HCT116 (cell line): ENCODE results near the gene NAALADL2. TPM values are rescaled to one million over a fixed set of nuclear protein-coding genes. Genes with fewer than 3 reads are reported as not detected.

Experiments used
- ATAC-seq: fragments of 200-7000 bp; cut with Tn5 transposase; 2 replicates; pipeline ENCODE4 v1.9.1; 2020; ENCODE audit warnings: mild to moderate bottlenecking, moderate library complexity
- BruUV-seq: library from RNA; stranded (reverse); fragments of 400-500 nt; replicated peaks from 2 replicates; lab custom pipeline; 2021; lab: Mats Ljungman, UMichigan
- CTCF ChIA-PET: fragments of 300-600 bp; sonication (Branson Sonifier 250); formaldehyde crosslinking; loops from one replicate; lab custom pipeline; 2021; ENCODE audit warnings: antibody characterized with exemption; lab: Charles Lee
- POLR2A ChIA-PET: fragments of 300-600, 350-600 bp; sonication (Branson Sonifier 250); formaldehyde crosslinking; loops from one replicate; lab custom pipeline; 2021; ENCODE audit warnings: antibody characterized with exemption; lab: Charles Lee
- RAD21 ChIA-PET, 2 experiments: fragments of 300-600 bp; sonication (Branson Sonifier 250); formaldehyde crosslinking; loops; one replicate each; lab custom pipeline; 2023; ENCODE audit warnings: low total read pairs in 2 of 2; ENCODE audit not compliant: uncharacterized antibody in 2 of 2, unreplicated experiment in 2 of 2, low non-redundant PET in 1 of 2; lab: Charles Lee
- DNase-seq: peaks from one replicate; pipeline ENCODE4 v3.0.0-alpha.2; 2010; ENCODE audit warnings: low read depth, low spot score
- H2AFZ ChIP-seq: fragments of 200-600 bp; shearing (Covaris generic), sonication (generic); 2 replicates; pipeline ENCODE4 v1.6.1; 2017; ENCODE audit warnings: low read depth, mixed run types, mixed read lengths, antibody characterized with exemption, low read length; ENCODE audit not compliant: poor library complexity, severe bottlenecking
- H3K27ac ChIP-seq: 2 replicates; pipeline ENCODE4 v1.5.1; 2012; ENCODE audit warnings: low read depth, low read length
- H3K27me3 ChIP-seq: fragments of 200-600 bp; sonication (generic); 2 replicates; pipeline ENCODE4 v1.6.1; 2016; ENCODE audit warnings: mixed run types, low read length, mixed read lengths; ENCODE audit not compliant: insufficient read depth
- H3K36me3 ChIP-seq, 2 experiments: fragments of 200-500 bp in 1 of 2; fragments of 200-600 bp in 1 of 2; sonication (Bioruptor generic) in 1 of 2; sonication (generic) in 1 of 2; 2 replicates each; pipeline versions ENCODE4 v1.5.1 to v1.6.1; 2014 to 2016; ENCODE audit warnings: low read length in 2 of 2, inconsistent platforms in 1 of 2, mixed read lengths in 1 of 2, mixed run types in 1 of 2; ENCODE audit not compliant: insufficient read depth in 2 of 2, control insufficient read depth in 1 of 2
- H3K4me1 ChIP-seq, 2 experiments: fragments of 200-600 bp in 1 of 2; sonication (generic) in 1 of 2; 2 replicates each; pipeline versions ENCODE4 v1.5.1 to v1.6.1; 2012 to 2017; ENCODE audit warnings: low read length in 2 of 2, inconsistent platforms in 1 of 2, mild to moderate bottlenecking in 1 of 2, mixed read lengths in 1 of 2, mixed run types in 1 of 2, moderate library complexity in 1 of 2; ENCODE audit not compliant: insufficient read depth in 2 of 2, control insufficient read depth in 1 of 2
- H3K4me2 ChIP-seq: fragments of 200-600 bp; sonication (generic); 2 replicates; pipeline ENCODE4 v1.6.1; 2017; ENCODE audit warnings: mixed run types, low read length, mixed read lengths
- H3K4me3 ChIP-seq, 2 experiments: fragments of 200-600 bp in 1 of 2; sonication (generic) in 1 of 2; replicated peaks in 1 of 2; 2 replicates each; pipeline ENCODE4 v1.5.1; 2011 to 2016; ENCODE audit warnings: low read length in 2 of 2, control low read depth in 1 of 2, low read depth in 1 of 2, mild to moderate bottlenecking in 1 of 2, mixed read lengths in 1 of 2, mixed run types in 1 of 2
- H3K79me2 ChIP-seq: fragments of 200-600 bp; sonication (generic); 2 replicates; pipeline ENCODE4 v1.6.1; 2017; ENCODE audit warnings: mild to moderate bottlenecking, mixed run types, low read length, moderate library complexity, mixed read lengths; ENCODE audit not compliant: insufficient read depth
- H3K9ac ChIP-seq: fragments of 200-600 bp; sonication (generic); 2 replicates; pipeline ENCODE4 v1.6.1; 2016; ENCODE audit warnings: low read length, mixed read lengths
- H3K9me2 ChIP-seq: fragments of 200-600 bp; sonication (generic), shearing (Covaris generic); 2 replicates; pipeline ENCODE4 v1.6.1; 2017; ENCODE audit warnings: mixed run types, mild to moderate bottlenecking, moderate library complexity; ENCODE audit not compliant: insufficient read depth
- H3K9me3 ChIP-seq, 2 experiments: fragments of 200-500 bp in 1 of 2; fragments of 200-600 bp in 1 of 2; sonication (Bioruptor generic) in 1 of 2; sonication (generic) in 1 of 2; 2 replicates each; pipeline ENCODE4 v1.6.1; 2014 to 2017; ENCODE audit warnings: low read length in 2 of 2, mixed read lengths in 2 of 2, inconsistent platforms in 1 of 2, low read depth in 1 of 2, mild to moderate bottlenecking in 1 of 2, mixed run types in 1 of 2, moderate library complexity in 1 of 2; ENCODE audit not compliant: control insufficient read depth in 1 of 2, insufficient read depth in 1 of 2
- H4K20me1 ChIP-seq: fragments of 200-600 bp; sonication (generic), shearing (Covaris generic); 2 replicates; pipeline ENCODE4 v1.6.1; 2017; ENCODE audit warnings: mixed run types, mild to moderate bottlenecking, moderate library complexity; ENCODE audit not compliant: insufficient read depth
- CEBPB ChIP-seq: IDR thresholded peaks from 2 replicates; pipeline ENCODE4 v1.6.1; 2012; ENCODE audit warnings: low read depth
- ELF1 ChIP-seq: IDR thresholded peaks from 2 replicates; pipeline ENCODE4 v1.6.1; 2012; ENCODE audit warnings: low read depth, borderline replicate concordance
- POLR2A ChIP-seq: IDR thresholded peaks from 2 replicates; pipeline ENCODE4 v1.7.0; 2011; ENCODE audit warnings: borderline replicate concordance; ENCODE audit not compliant: insufficient read depth, insufficient read length; ENCODE audit errors: extremely low read depth
- POLR2AphosphoS5 ChIP-seq: IDR thresholded peaks from 2 replicates; pipeline ENCODE4 v1.6.1; 2011; ENCODE audit warnings: mild to moderate bottlenecking, low read depth, low read length, moderate library complexity
- SIN3A ChIP-seq: IDR thresholded peaks from 2 replicates; pipeline ENCODE4 v1.6.1; 2012; ENCODE audit warnings: low read depth
- SRF ChIP-seq: IDR thresholded peaks from 2 replicates; pipeline ENCODE4 v1.6.1; 2012; ENCODE audit warnings: low read depth
- TCF7L2 ChIP-seq: IDR thresholded peaks from 2 replicates; pipeline ENCODE4 v1.7.0; 2011; ENCODE audit warnings: borderline replicate concordance, inconsistent platforms; ENCODE audit not compliant: insufficient read depth, insufficient read length; ENCODE audit errors: extremely low read depth
- intact Hi-C: fragments of 100-400 bp; cut with micrococcal nuclease; formaldehyde crosslinking; loops from 2 replicates; pipeline ENCODE4 v1.10.0; 2022
- total RNA-seq: library from RNA; stranded (reverse); gene quantifications from one replicate; pipeline ENCODE4 v1.2.1, GENCODE V29; 2021; ENCODE audit not compliant: unreplicated experiment
- TF ChIP-seq, protein P1 (sequence below), 3 experiments: fragments of 200-600 bp in 1 of 3; sonication (generic) in 1 of 3; IDR thresholded peaks in 2 of 3; conservative IDR thresholded peaks in 1 of 3; 2 replicates each; pipeline ENCODE4 v1.5.1; 2012 to 2017; ENCODE audit warnings: low read depth in 2 of 3, low read length in 2 of 3, antibody characterized with exemption in 1 of 3, borderline replicate concordance in 1 of 3, control low read depth in 1 of 3, mild to moderate bottlenecking in 1 of 3, mixed read lengths in 1 of 3, mixed run types in 1 of 3, moderate library complexity in 1 of 3; ENCODE audit not compliant: insufficient read depth in 1 of 3
- TF ChIP-seq, protein P2 (sequence below): IDR thresholded peaks from 2 replicates; pipeline ENCODE4 v1.6.1; 2011; ENCODE audit warnings: mild to moderate bottlenecking, low read length, moderate library complexity; ENCODE audit not compliant: insufficient replicate concordance; ENCODE audit errors: extremely low read depth

NAALADL2 gene
- total RNA-seq, 1 experiment from 2014 or later = 2.9 TPM

DNA sequence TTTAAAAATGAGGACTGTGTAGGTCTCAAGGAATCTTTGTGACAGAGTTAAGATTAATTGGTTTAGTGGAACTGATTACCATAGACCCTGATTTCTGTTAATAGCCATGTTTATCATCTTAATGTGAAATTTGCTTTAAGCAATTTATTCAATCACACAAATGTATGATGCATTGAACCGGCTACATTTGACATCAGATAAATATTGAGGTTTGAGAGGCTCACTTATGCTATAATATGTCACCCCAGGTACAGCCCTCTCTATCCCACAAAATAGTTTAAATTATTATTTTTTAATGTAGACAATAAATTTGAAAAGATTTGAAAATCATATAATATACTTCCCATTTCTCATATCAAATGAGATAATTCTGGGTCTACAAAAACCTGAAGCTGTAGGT is 413.3 kb downstream of the NAALADL2 start:
- DNase-seq = no peak
- Histone ChIP-seq H3K27me3 (no peaks in the 10 kb centered on the region), H3K9ac (no peak overlapping the region), H3K4me2 (no peak overlapping the region), H3K36me3 (no peaks in the 10 kb centered on the region), H3K4me1 (no peaks in the 10 kb centered on the region), H3K9me2 (no peaks in the 10 kb centered on the region), H3K4me3 (no peak overlapping the region), H2AFZ (no peak overlapping the region), H3K9me3 (no peaks in the 10 kb centered on the region), H4K20me1 (no peaks in the 10 kb centered on the region; the same call in 1 of the 2 replicates), H3K79me2 (no peaks in the 10 kb centered on the region), H3K27ac (no peak overlapping the region)
- POLR2A ChIA-PET = no interaction called here
- ATAC-seq = no peak
- RAD21 ChIA-PET = no interaction called here
- no peak for TF ChIP-seq CEBPB
- TF ChIP-seq, protein P1, sequence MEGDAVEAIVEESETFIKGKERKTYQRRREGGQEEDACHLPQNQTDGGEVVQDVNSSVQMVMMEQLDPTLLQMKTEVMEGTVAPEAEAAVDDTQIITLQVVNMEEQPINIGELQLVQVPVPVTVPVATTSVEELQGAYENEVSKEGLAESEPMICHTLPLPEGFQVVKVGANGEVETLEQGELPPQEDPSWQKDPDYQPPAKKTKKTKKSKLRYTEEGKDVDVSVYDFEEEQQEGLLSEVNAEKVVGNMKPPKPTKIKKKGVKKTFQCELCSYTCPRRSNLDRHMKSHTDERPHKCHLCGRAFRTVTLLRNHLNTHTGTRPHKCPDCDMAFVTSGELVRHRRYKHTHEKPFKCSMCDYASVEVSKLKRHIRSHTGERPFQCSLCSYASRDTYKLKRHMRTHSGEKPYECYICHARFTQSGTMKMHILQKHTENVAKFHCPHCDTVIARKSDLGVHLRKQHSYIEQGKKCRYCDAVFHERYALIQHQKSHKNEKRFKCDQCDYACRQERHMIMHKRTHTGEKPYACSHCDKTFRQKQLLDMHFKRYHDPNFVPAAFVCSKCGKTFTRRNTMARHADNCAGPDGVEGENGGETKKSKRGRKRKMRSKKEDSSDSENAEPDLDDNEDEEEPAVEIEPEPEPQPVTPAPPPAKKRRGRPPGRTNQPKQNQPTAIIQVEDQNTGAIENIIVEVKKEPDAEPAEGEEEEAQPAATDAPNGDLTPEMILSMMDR (IDR thresholded peaks at IDR 0.05 in 2 of 3, conservative IDR thresholded peaks at IDR 0.05 in 1 of 3; ENCODE audit: borderline replicate concordance in 1 of 3, insufficient read depth in 1 of 3, low read depth in 2 of 3, low read length in 2 of 3) = no peak
- intact Hi-C loops = no loop called here
- no TSS peak for BruUV-seq
- CTCF ChIA-PET = no interaction called here

DNA sequence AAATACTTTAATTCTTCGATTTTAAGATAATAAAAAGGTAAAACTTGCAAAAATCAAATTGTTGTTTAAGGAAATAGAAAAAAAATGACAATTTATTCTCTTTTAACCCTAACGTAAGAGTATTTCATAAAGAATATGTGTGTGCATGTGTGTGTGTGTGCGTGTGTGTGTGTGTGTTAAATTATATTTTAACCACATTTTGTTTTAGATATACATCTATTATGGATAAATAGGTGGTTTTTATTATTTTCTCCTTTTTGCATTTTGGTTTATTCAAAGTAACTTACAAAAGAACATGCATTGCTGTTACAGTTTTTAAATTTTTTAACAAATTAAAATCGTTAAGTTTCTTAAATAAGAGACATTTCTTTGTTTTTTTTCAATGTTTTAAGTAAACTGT is 414.4 kb downstream of the NAALADL2 start:
- Histone ChIP-seq H3K9me2 (no peaks in the 10 kb centered on the region), H3K27ac (no peak overlapping the region), H3K4me2 (no peak overlapping the region), H3K9me3 (no peaks in the 10 kb centered on the region), H4K20me1 (no peaks in the 10 kb centered on the region; the same call in 1 of the 2 replicates), H3K4me1 (no peaks in the 10 kb centered on the region), H3K36me3 (no peaks in the 10 kb centered on the region), H3K27me3 (no peaks in the 10 kb centered on the region), H3K4me3 (no peak overlapping the region), H3K79me2 (no peaks in the 10 kb centered on the region), H2AFZ (no peak overlapping the region), H3K9ac (no peak overlapping the region)
- DNase-seq (no peak), ATAC-seq (no peak)
- TF ChIP-seq POLR2A (no peak), SIN3A (no peak), POLR2AphosphoS5 (no peak), SRF (no peak), TCF7L2 (no peak), ELF1 (no peak), CEBPB (no peak)
- TF ChIP-seq, protein P2, sequence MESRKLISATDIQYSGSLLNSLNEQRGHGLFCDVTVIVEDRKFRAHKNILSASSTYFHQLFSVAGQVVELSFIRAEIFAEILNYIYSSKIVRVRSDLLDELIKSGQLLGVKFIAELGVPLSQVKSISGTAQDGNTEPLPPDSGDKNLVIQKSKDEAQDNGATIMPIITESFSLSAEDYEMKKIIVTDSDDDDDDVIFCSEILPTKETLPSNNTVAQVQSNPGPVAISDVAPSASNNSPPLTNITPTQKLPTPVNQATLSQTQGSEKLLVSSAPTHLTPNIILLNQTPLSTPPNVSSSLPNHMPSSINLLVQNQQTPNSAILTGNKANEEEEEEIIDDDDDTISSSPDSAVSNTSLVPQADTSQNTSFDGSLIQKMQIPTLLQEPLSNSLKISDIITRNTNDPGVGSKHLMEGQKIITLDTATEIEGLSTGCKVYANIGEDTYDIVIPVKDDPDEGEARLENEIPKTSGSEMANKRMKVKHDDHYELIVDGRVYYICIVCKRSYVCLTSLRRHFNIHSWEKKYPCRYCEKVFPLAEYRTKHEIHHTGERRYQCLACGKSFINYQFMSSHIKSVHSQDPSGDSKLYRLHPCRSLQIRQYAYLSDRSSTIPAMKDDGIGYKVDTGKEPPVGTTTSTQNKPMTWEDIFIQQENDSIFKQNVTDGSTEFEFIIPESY = no peak
- RAD21 ChIA-PET = no interaction called here
- intact Hi-C loops = no loop called here
- BruUV-seq = no TSS peak
- CTCF ChIA-PET = no interaction called here
- POLR2A ChIA-PET = no interaction called here
